DOHH2 (cell line): Measurements from ENCODE around the gene AFAP1.

Experiments
- EZH2phosphoT487 ChIP-seq: fragments of 200-600 bp; sonication (generic); IDR thresholded peaks from 2 replicates; pipeline ENCODE4 v1.6.1; 2017; ENCODE audit warnings: borderline replicate concordance, mild to moderate bottlenecking, antibody characterized with exemption, low read length, moderate library complexity, mixed read lengths
- TF ChIP-seq, protein P1 (sequence below): fragments of 200-600 bp; sonication (generic); IDR thresholded peaks from one replicate; pipeline ENCODE4 v1.5.1; 2014; ENCODE audit warnings: antibody characterized with exemption, mild to moderate bottlenecking, low read depth, low read length; ENCODE audit not compliant: poor library complexity, severe bottlenecking

DNA sequence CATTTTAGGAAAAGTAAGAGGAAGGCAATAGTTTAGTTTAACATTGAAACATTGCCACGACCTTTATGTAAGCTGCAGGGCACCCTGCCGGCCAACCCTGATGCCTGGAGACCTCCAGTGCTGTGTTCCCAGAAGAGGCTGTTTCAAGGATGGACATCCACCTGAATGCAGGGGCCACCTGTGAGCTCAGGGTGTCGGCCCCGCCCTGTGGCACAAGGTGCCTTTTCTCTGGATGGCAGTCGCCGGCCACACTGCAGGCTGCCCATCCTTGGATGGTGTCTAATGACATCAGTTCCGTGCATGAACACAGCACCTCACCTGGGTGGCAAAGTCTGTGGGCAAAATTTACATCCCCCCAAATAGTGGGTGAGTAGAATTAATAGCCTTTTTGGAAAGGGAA is 180.0 kb downstream of the AFAP1 start:
- TF ChIP-seq, protein P1, sequence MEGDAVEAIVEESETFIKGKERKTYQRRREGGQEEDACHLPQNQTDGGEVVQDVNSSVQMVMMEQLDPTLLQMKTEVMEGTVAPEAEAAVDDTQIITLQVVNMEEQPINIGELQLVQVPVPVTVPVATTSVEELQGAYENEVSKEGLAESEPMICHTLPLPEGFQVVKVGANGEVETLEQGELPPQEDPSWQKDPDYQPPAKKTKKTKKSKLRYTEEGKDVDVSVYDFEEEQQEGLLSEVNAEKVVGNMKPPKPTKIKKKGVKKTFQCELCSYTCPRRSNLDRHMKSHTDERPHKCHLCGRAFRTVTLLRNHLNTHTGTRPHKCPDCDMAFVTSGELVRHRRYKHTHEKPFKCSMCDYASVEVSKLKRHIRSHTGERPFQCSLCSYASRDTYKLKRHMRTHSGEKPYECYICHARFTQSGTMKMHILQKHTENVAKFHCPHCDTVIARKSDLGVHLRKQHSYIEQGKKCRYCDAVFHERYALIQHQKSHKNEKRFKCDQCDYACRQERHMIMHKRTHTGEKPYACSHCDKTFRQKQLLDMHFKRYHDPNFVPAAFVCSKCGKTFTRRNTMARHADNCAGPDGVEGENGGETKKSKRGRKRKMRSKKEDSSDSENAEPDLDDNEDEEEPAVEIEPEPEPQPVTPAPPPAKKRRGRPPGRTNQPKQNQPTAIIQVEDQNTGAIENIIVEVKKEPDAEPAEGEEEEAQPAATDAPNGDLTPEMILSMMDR: no peak
- TF ChIP-seq EZH2phosphoT487: no peak
